ENCODE measurements around the gene TRAF3.

TRAF3 gene

GRCh38 chr14:102909462-102909861, 132.2 kb downstream of the TRAF3 start:
- DNase-seq (ENCODE audit: low spot score): no peak

GRCh38 chr14:102909911-102910310, 132.7 kb downstream of the TRAF3 start:
- DNase-seq (ENCODE audit: low spot score): no peak

GRCh38 chr14:102910442-102910841, 133.2 kb downstream of the TRAF3 start:
- DNase-seq (ENCODE audit: low spot score): no peak

GRCh38 chr14:102911541-102911951, 134.3 kb downstream of the TRAF3 start:
- DNase-seq (ENCODE audit: low spot score): no peak

- no peak for DNase-seq (ENCODE audit: low spot score)
These were observed 134.9 kb downstream of the TRAF3 start for GRCh38 chr14:102911991-102912761.

- DNase-seq (ENCODE audit: low spot score): no peak
These were observed 136.3 kb downstream of the TRAF3 start for GRCh38 chr14:102913341-102914211.

GRCh38 chr14:102914474-102915291, 137.4 kb downstream of the TRAF3 start:
- no peak for DNase-seq (ENCODE audit: low spot score)

GRCh38 chr14:102915292-102916110, 138.3 kb downstream of the TRAF3 start:
- no peak for DNase-seq (ENCODE audit: low spot score)

- DNase-seq (ENCODE audit: low spot score): no peak
These were observed 139.3 kb downstream of the TRAF3 start for GRCh38 chr14:102916347-102917055.

GRCh38 chr14:102917056-102917385, 139.8 kb downstream of the TRAF3 start:
- DNase-seq (ENCODE audit: low spot score): no peak

GRCh38 chr14:102917469-102918211, 140.4 kb downstream of the TRAF3 start:
- DNase-seq (ENCODE audit: low spot score): peak; percentile 86

- no peak for DNase-seq (ENCODE audit: low spot score)
These were observed 141.2 kb downstream of the TRAF3 start for GRCh38 chr14:102918438-102918837.

- DNase-seq (ENCODE audit: low spot score): no peak
These were observed 143.2 kb downstream of the TRAF3 start for GRCh38 chr14:102920273-102920997.

- no peak for DNase-seq (ENCODE audit: low spot score)
These were observed 143.7 kb downstream of the TRAF3 start for GRCh38 chr14:102920998-102921304.

- peak; percentile 92 for DNase-seq (ENCODE audit: low spot score)
These were observed 145.4 kb downstream of the TRAF3 start, which contains the start of gene AMN for GRCh38 chr14:102922490-102923200. TSS of gene AMN (plus strand) at chr14:102922663. CDS start at chr14:102922689, 26 bp downstream.

GRCh38 chr14:102923201-102923924, 146.1 kb downstream of the TRAF3 start:
- DNase-seq (ENCODE audit: low spot score): no peak

- no peak for DNase-seq (ENCODE audit: low spot score)
These were observed 146.8 kb downstream of the TRAF3 start for GRCh38 chr14:102923925-102924486.

Measured in HuH-7.5 (cell line).